Suprapubic skin (tissue), 4 donors: ENCODE results near the gene GBF1.

Experiments
- EP300 ChIP-seq: sonication (generic); formaldehyde crosslinking; IDR thresholded peaks from one replicate; pipeline ENCODE4 v1.6.1; 2017; ENCODE audit warnings: antibody characterized with exemption
- POLR2A ChIP-seq, 2 donors: fragments of 450-650 bp; IDR thresholded peaks; one replicate each; pipeline ENCODE4 v1.6.1; 2017; ENCODE audit warnings: antibody characterized with exemption in 2 of 2, mild to moderate bottlenecking in 2 of 2, moderate library complexity in 2 of 2
- POLR2AphosphoS5 ChIP-seq, 3 donors: sonication (generic); formaldehyde crosslinking; IDR thresholded peaks; one replicate each; pipeline ENCODE4 v1.6.1; 2017; ENCODE audit warnings: antibody characterized with exemption in 3 of 3
- TF ChIP-seq, protein P1 (sequence below), 2 donors: fragments of 200-600 bp in 1 of 2; fragments of 450-650 bp in 1 of 2; sonication (generic) in 1 of 2; IDR thresholded peaks; one replicate each; pipeline ENCODE4 v1.5.1; 2016 to 2019; ENCODE audit warnings: antibody characterized with exemption in 2 of 2, mild to moderate bottlenecking in 1 of 2, moderate library complexity in 1 of 2

DNA sequence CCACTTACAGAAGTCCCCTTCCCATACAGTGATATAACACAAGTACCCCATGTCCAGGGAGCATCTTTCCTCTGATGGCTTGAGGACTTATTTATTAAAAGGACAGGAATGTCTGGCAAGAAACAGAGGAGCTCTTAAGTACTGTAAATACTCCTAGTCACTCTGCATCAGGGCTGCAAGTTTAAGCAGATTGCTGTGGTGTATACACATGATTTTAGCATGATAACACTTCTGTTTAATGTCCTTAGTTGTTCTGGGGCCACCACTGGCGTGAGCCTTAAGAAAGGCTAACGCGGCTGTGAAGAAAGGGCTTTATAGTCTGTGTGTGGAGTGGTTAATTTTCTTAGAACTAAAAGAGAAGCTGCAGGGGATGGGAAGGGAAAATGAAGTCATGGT is 65.7 kb downstream of the GBF1 start:
- TF ChIP-seq, protein P1, sequence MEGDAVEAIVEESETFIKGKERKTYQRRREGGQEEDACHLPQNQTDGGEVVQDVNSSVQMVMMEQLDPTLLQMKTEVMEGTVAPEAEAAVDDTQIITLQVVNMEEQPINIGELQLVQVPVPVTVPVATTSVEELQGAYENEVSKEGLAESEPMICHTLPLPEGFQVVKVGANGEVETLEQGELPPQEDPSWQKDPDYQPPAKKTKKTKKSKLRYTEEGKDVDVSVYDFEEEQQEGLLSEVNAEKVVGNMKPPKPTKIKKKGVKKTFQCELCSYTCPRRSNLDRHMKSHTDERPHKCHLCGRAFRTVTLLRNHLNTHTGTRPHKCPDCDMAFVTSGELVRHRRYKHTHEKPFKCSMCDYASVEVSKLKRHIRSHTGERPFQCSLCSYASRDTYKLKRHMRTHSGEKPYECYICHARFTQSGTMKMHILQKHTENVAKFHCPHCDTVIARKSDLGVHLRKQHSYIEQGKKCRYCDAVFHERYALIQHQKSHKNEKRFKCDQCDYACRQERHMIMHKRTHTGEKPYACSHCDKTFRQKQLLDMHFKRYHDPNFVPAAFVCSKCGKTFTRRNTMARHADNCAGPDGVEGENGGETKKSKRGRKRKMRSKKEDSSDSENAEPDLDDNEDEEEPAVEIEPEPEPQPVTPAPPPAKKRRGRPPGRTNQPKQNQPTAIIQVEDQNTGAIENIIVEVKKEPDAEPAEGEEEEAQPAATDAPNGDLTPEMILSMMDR (IDR thresholded peaks at IDR 0.05) = no peak
- TF ChIP-seq POLR2AphosphoS5 (IDR thresholded peaks at IDR 0.05) = no peak
- no peak for TF ChIP-seq POLR2A (IDR thresholded peaks at IDR 0.05)
- no peak for TF ChIP-seq EP300
